HTERT RPE-1 (cell line): ENCODE data around the gene ZDBF2.
"Not testable (repeated sequence)": the region's sequence is repeated elsewhere in the genome, so short reads cannot be mapped to it uniquely, and the experiment has no call there.

Source experiments
- in situ Hi-C: fragments of 300-500 bp; cut with MboI; formaldehyde crosslinking; loops from 4 replicates; pipeline ENCODE4 v1.14.3; 2020; ENCODE audit warnings: low sequenced_read_pairs

Gene ZDBF2

DNA sequence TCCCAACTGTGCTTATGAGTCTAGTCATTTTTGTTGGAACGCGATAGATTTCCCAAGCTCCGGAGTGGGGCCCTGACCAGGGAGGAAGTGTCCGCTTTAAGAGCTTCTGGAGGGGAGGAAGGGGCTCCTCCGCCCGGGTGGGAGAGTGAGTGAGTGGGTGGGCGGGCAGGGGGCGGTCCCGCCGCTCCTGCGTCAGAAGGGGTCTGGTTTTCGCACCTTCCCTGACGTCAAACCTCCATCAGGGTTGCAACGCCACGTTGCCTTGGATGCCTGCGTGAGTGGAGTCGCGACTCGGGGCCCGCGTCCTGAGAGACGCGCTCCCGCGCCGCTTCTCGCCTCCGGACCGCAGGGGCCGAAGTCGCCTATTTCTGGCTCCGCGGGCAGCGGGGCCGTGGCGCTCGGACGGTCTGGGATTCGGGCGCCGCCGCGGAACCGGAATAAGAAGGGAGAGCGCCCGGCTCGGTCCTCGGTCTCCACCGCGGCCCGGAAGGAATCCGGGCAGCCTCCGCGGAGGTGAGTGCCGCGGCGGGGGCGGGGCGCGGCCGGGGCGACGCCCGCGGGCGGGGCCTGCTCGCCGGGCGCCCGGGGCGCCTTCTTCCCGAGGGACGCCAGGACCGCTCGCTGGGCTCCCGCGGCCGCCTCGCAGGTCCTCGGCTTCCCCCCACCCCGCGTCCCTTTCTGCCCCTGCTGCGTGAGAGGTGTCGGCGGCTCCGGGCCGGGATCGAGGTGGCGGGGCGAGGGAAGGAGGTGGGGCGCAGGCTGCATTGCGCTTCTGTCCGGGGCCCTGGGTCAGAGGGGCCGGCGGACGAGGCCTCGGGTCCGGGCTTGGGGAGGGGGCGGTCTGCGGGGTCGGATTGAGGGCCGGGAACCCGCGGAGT, at the start of gene ZDBF2:
ZDBF2 (plus strand) TSS at position 230 of the 878 bp plus-strand sequence. CDS start 7,187 bp downstream, outside the sequence.
- in situ Hi-C loops: no loop called here

DNA sequence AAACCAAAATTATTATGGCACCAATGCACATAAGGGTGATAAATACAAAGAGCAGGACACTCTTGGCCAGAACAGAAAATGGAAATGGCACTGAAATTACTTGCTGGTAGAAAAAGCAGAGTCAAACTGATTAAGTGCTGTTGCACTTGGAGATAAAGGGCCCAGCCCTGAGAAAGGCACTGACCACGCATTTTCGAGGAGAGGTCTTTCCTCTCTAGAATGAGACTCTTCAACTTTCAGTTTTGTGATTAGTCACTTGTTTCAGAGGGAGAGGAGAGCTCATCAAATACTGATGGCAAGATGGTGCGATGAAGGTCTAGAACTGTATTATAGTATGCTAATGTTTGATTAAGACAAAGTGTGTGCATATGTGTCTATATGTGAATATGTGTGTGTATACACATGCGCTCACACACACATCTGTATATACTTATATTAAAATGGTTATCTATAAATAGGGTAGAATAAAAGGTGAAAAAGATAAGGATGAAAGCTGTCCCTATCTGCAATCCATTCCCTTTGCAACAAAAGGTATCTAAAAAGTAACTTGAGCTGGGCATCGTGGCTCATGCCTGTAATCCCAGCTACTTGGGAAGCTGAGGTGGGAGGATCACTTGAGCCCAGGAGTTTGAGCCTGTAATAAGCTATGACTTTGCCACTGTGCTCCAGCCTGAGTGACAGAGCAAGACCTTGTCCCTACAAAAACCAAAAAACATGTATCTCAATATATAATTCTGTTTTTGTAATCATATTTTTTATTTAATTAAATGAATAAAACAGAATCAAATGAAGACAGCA, 48.8 kb upstream of the ZDBF2 start:
- in situ Hi-C loops: no loop called here

- in situ Hi-C loops: not testable (repeated sequence)
These were observed 45.8 kb upstream of the ZDBF2 start for GRCh38 chr2:206228636-206229035.

GRCh38 chr2:206229642-206230041, 44.8 kb upstream of the ZDBF2 start:
- in situ Hi-C loops: no loop called here

DNA sequence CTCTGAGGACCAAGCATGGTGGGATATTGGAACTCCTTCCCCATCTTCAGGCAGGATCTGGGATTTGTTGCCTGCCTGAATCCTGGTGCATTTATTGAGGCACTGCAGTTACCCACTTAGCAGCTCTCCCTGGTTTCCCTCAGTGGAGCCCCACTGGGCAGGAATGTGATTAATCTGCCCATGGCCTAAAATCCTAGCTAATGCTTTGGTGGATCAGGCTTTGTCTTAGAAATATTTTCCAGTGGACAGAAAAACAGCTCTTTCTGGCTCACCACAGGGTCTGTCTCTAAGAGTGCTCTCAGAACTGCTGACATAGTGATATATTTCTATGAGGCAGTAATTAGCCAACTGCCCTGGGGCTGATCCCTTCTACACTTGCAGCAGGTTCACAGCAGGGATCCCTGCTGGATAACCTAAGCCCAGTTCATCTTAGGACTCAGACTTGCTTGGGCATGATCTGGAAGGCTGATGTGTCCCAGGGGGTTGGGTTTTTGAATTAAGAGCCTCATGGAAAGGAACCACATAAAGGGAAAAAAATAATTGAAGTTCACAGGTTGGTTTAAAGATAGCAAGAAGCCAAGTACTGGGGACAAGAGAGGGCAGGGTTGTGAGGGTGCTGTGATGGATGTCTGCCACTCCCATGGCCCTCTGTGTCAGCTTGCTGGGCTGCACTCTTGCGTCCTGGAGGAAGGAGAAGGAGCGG, 44.3 kb upstream of the ZDBF2 start:
- in situ Hi-C loops: no loop called here

DNA sequence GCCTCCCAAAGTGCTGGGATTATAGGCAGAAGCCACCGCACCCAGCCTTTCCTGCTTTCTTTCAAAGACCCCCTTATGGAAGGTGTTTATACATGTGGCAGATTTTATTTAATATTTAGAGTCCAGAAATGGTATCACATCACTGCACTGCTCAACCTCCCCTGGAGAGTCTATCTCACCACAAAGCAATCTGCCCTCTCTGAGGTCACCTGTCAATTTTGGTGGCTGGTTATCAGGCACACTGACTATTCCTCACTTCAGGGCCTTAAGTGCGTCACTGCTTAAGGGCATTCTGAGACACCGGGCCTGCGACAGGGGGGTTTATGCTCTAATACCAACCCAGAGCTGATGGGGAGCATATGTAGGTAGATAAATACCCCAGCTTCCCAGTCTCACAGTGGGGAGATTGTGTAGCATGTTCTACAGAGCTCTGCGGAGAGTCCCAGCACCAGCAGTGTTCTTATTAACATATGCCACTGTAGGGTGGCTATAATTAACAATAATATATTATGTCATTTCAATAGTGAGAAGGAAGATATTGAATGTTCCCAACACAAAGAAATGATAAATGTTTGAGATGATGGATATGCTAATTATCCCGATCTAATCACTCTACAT, 42.7 kb upstream of the ZDBF2 start:
- in situ Hi-C loops: no loop called here

DNA sequence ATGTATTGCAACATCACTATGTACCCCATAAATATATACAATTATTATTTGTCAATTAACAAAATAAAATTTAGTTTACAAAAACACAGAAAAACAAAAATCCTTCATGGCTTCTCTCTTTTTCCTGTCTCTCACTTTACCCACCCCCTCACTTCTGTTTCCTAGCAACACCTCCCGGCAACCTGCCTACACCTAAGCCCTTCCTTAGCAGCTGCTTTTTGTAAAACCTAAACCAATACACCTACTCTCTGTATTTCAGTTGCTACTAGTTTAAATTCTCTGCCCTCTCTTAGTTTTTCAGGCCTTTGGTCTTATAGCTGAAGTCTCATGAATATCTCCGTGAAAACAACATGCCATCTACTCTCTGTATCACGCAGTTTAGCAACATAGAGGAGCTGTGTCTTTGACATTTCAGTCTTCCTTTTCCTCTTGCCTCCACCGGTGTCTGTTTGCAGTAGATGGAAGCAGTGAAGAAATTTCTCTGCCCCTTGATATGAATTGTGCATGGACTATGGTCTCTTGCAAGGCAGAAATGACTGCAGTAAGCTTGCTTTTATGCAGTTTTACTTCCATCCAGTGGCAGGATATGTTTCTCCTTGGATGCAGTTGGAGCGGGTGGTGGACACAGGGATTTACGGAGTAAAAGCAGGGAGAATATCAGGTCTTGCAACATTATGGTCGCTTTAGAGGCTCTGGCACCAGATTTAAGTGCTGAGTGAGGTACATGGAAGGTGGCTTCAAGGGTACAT, 42.0 kb upstream of the ZDBF2 start:
- in situ Hi-C loops: no loop called here

GRCh38 chr2:206239157-206239556, 35.3 kb upstream of the ZDBF2 start:
- in situ Hi-C loops: no loop called here

- in situ Hi-C loops: no loop called here
These were observed 34.1 kb upstream of the ZDBF2 start for GRCh38 chr2:206240327-206240726.

GRCh38 chr2:206241736-206242135, 32.7 kb upstream of the ZDBF2 start:
- in situ Hi-C loops: no loop called here

GRCh38 chr2:206245265-206245672, 29.2 kb upstream of the ZDBF2 start:
- in situ Hi-C loops: no loop called here

DNA sequence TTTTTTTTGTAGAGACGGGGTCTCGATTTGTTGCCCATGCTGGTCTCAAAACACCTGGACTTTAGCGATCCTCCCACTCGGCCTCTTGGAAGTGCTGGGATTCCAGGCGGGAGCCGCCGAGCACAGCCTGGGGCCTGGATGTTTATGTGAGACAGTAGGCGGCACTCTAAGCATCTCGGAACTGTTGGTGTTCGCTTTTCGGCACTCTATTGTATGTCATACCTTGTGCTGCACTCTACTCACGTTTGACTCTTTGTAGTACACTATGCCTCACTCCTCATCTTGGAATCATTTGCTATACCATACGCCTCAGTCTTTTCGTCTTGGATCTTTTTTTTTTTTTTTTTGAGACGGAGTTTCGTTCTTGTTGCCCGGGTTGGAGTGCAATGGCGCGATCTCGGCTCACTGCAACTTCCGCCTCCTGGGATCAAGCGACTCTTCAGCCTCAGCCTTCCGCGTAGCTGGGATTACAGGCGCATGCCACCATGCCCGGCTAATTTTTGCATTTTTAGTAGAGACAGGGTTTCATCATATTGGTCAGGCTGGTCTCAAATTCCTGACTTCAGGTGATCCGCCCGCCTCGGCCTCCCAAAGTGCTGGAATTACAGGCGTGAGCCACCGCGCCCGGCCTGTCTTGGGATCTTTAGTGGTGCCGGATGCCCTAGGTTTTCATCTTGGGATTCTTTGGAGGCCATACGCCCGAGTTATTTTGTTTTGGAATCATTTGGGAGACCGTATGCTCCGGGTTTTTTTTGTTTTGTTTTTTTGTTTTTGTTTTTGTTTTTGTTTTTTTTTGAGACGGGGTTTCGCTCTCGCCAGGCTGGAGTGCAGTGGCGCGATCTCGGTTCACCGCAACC, 24.2 kb upstream of the ZDBF2 start:
- in situ Hi-C loops: no loop called here

GRCh38 chr2:206253125-206253776, 21.2 kb upstream of the ZDBF2 start:
- in situ Hi-C loops: no loop called here

- in situ Hi-C loops: no loop called here
These were observed 20.7 kb upstream of the ZDBF2 start for GRCh38 chr2:206253777-206254166.

GRCh38 chr2:206255003-206255402, 19.5 kb upstream of the ZDBF2 start:
- in situ Hi-C loops: no loop called here

DNA sequence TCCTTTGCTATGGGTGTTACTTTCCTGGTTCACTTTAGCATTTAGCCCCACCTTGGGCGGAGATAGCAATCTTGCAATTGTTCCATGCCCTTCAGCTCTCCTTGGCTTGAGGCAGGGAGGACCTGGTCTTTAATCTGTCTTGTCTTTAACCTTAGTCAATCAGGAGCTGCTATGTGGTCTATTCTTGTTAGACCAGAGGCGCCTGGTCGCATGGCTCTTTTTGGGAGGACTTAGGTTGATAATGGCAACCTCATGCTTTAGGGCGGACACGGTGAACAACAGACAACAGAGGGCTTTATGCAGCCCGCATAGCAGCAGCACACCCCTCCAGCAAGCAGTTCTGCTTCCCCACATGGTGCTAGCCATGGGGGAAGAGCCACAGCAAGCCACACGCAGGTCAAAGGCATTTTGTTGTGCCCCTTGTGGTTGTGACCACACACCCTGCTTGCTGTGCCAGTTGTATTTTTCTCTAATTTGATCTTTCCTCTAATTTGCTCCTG, 17.7 kb upstream of the ZDBF2 start:
- in situ Hi-C loops: no loop called here

DNA sequence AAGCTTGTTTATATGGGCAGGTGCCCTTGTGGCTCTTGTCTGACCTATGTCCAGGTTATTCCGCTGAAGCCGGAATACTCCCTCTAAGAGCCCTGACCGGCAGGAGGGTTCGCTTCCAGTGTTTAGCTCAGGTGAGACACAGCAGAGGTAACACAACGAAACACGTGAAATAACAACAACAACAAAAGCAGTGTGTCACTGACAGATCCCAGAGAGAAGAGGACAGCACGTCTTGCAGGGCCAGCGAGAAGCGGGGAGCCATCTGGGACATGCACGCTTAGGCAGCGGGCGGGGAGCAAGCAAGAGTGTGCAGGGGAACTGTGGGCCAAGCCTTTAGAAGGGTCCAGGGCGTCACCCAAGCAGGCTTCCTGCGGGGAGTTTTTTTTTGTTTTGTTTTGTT, 17.1 kb upstream of the ZDBF2 start:
- in situ Hi-C loops: no loop called here

DNA sequence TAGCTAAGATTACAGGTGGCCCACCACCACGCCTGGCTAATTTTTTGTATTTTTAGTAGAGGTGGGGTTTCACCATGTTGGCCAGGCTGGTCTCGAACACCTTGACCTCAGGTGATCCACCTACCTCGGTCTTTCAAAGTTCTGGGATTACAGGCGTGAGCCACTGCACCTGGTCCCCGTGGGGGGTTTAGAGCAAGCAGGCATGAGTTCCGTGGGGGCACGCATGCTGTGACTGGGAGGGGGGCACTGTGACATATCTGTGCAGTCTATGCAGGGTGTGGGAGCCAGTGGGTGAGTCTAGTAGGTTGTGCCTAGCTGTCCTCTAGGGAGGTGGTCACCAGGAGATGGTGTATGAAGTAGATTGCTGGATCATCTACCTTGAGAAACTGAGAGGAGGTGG, 16.6 kb upstream of the ZDBF2 start:
- in situ Hi-C loops: no loop called here

- in situ Hi-C loops: not testable (repeated sequence)
These were observed 15.8 kb upstream of the ZDBF2 start for GRCh38 chr2:206258615-206259014.
